ENCODE data around the gene MMS22L.

Gene MMS22L

GRCh38 chr6:97136626-97137358 is 146.2 kb downstream of the MMS22L start:
- DNase-seq = no peak

DNA sequence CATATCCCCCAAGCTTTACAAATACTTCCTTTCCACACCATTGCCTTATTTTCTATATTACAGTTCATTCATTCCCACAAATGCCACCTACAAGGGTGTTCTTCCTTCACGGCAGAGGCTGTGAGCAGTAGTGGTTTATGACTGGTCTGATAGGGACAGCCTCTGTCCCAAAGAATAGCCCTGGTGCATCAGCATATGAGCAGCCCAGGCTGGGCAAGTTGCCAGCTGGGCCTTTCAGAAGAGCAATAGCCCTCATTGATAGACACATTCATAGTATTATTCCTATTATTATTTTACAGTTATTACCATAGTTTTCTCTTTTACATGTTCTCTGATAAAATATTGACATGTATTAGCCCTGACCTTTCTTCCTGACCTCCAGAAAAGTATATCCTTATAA is 149.9 kb downstream of the MMS22L start:
- DNase-seq = no peak

DNA sequence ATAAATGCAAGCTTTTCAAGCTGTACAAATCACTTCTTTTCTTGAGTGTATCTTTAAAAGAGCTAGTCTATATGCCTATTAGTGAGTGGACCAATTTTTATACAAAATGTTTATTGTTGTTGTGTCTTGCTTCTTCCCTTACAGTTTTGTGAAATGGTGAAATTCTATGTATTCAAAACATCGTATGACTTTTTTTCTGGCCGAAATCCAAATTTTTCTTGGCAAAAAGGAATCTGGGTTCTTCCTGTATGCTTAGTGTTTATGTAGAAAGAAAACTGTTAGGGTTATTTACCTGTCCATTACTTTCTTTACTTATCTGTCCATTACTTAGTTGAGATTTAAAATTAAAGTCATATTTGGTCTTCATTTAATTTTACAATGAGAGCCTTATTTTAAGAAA is 153.9 kb downstream of the MMS22L start:
- DNase-seq = no peak

DNA sequence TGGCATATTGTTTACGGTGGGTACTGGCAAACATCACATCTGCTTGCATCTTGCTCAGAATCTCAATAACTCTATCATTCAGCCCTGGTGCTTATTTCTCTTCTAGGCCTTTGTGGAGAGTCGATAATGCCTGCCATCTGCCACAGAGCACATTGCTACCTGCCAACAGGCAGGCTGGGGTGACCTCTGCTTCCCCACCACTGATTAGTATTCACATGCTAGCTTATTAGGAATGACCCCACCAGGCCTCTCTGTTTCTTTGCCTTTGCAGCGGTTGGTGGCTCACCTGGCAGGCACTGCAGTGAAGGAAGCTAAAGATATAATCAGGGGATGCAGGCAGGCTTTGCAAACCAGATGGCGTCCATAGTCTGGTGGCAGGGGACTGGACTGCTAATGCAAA is 154.5 kb downstream of the MMS22L start:
- DNase-seq = no peak

DNA sequence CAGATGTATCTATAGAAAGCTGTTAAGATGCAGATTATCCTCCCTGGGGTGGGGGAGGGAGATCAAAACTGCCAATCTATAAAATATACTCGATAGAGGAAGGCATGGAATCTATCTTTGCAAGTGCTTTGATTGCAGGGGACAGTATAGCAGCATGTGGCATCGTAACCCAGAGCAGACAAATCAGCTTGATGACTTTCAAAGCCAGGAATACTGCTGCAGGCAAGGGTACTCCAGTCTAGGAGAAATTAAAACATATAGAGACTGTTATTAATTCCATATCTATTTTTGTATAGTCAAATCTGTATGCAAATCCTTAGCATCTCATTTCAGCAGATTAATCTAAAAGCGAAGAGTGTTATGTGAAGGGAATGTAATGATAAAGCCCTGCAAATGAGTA is 159.4 kb downstream of the MMS22L start:
- DNase-seq = no peak

- no peak for DNase-seq
Measured at GRCh38 chr6:97123112-97123511, 159.9 kb downstream of the MMS22L start.

GRCh38 chr6:97120511-97120910 is 162.5 kb downstream of the MMS22L start:
- DNase-seq = no peak

DNA sequence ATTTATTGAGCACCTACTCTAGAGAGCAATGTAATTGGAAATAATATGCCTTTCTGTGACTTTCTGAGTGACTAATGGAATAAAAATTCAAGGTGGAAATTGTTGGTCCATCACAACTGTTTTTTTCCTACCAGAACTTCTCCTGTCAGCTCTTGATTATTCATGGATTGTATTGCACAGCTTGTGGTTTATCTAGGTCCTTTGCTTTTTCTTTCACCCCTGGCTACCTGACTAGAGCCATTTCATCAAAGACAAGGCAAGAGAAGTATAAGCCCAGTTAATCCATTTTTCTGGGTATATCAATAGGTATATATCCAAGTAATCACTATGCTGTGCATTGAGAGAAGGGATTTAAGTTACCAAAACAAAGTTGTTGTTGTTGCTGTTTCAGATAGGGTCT is 168.4 kb downstream of the MMS22L start:
- DNase-seq = no peak

- DNase-seq = no peak
Measured at GRCh38 chr6:97113170-97113569, 169.8 kb downstream of the MMS22L start.

GRCh38 chr6:97111243-97111642 is 171.8 kb downstream of the MMS22L start:
- no peak for DNase-seq

DNA sequence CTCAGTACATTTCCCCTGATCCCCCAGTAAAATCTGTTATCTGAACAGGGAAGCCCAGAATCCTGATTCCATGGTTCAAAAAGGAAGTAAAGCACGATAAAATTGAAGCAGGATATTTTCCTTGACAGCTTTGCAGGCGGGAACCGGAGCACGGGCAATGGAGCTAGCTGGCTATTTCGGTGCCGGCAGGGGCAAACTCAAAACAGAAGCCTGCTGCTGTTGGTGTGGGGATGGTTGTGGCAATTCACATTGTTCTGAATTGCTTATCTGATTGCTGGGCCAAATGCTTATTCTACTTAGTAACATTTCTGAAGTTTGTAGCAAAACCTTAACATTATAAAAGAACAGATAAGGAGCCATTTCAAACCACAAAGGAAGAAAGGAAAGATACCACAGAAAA is 172.4 kb downstream of the MMS22L start:
- DNase-seq = no peak

DNA sequence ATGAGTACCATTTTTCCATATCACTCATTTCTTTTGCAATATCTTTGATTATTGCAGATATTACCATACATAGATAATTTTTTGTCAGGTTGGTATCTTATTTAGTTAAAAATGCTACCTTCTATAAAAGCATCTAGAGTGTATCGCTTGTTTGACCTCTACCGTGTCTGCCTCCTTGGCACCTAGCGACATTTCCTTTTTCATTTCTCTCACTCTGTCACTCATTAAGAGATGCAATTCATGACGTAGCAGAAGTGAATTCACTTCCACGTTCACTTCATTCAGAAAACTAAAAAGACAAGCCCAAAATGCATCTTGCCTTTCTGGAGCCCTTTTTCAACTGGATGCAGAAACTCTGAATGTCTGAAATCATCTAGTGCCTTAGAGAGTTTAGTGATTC is 172.9 kb downstream of the MMS22L start:
- DNase-seq = no peak

- DNase-seq = no peak
Measured at GRCh38 chr6:97109444-97109843, 173.6 kb downstream of the MMS22L start.

DNA sequence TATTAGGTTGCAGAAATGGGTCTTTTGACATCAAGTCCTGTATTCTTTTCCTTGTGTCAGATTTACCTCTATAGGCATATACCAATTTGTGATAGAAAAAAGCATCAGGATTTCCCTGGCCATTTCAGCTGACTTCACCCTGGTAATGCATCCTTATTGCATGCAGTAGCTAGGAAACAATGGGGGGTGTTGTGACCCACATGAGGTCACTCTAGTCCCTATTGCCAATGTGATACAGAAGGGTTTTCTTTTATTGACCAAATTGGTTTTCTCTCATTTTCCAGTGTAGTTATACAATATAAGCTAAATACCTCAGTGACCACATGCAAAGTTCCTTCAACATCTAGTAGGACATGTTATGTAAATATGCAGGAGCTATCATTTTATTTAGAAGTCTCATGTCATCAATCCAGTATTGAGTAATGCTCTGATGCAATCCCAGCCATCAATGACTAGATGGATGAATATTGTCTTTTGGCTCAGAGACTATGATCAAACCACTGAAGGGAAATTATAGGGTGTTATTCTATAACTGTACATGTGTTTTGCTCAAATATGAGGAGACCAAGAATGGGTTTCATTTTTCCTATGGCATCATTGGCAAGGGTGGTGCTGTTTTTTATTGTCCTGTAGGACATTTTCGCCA is 180.7 kb downstream of the MMS22L start:
- no peak for DNase-seq

- DNase-seq = no peak
Measured at GRCh38 chr6:97100696-97101095, 182.3 kb downstream of the MMS22L start.

DNA sequence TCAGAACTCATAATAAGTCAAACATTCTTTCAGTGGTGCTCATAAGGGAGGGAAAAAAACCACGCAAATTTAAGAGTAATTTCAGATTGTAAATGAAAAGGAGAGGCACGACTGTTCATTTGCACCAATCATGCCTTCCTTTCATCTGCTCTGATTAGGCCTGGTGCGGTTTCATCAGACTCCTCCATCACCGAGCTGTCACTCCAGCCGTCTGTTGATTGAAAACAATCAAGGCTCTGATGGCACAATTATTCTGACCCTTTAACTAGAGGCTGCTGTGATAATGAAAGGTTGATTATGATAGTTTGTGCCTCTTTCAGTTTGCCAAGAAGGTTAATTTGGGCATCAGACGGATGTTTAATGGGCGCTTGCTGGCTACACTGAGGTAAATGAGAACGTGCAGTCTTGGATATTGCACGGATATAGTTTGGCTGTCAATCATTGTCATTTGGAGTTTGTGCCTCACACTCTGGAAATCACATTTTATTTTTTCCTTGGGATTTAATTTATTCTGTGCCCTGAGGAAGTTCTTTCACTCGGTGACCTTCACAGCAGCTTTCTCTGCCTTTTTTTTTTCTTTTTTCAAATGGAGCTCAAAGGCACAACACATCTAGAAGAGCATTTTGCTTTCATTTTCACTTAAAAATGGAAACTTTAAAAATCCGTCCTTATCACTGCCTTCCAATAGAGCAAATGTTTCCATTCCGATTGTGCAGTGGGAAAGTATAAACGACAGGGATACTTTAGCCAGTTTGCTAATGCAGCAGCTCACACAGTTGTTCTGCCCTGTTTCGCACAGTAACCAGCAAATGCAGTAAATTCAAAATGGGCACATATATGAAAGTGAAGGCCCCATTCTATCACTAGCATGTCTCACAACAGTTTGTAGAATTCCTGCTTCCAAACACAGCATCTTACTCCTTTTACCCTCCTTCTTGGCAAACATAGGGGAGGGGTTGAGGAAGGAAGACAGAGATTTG is 185.7 kb downstream of the MMS22L start:
- no peak for DNase-seq

DNA sequence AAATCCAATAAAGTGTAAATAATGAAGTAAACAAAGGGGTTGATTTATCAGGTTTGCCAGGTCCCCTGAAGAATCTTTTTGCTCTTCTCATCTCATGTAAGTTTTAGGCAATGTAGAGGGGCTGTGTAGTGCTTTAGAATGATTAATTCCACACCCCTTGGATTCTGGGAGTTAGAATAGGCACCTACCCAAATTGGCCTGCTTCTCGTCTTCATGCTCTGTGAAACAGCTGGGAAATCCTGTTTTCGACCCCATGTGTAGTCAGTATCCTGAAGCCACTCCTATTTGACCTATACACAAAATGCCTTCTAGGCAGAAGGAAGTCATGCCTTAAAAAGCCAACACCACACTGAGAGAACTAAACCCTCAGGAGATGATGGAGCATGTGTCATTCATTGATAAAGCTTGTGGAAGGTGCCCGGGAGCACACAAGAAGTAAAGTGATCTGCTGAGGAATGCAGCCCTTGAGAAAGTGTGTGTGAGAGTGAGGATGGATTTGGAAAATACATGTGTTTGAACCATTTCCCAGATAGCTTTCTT is 187.6 kb downstream of the MMS22L start:
- no peak for DNase-seq

DNA sequence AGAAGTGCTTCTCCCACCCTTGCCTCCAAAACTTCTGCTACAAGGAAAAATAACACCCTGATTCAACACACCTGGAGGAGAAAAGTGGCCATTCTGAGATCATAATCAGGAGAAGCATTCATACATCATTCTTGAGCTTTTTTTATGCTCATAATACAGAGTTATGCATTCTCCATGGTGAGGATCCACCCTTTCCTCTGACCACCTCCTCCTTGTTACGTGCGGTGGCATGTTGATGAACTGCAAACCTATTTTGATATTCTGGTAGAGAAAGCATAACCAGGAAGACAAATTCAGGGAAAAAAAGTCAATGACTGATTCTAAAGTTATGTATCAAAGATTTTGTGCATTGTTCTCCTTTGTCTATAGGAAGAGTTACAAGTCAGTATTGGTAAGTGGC is 188.6 kb downstream of the MMS22L start:
- no peak for DNase-seq

DNA sequence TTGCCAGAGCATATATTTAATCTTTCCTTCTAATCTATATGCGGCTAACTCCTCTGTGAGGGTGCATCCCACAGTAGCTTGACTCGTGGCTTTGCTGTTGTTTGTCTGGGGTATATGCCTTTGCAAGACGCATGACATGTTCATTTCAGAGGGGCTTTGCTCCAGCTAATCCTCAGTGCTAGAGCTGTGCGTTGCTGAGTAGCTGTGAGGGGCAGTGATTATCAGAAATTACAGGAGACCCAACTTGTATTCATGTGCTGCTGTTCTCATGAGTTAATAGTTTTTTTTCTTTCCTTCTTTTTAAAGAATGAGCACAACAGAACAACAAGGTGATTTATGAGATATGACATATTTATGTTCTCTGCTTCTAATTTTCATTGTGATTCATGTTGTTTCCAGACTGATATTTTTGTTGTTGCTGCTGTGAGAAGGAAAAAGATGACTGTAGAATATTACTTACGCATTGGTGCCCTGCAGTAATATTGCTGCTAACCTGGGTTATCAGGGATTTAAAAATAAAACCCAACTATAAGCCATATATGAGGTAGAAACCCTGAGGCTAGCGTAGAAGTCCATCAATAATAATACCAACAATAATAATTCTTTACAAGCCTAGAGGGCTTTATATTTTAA is 190.2 kb downstream of the MMS22L start:
- DNase-seq = no peak
